ENCODE measurements around the gene GNB1L. TPM values are rescaled to one million over a fixed set of nuclear protein-coding genes. Genes with fewer than 3 reads are reported as not detected.
A peak's percentile ranks its signal among the peaks of the same experiment; 100 is the strongest.

Gene GNB1L
- total and polyA plus RNA-seq, 2 experiments from 2014 or later: 3.5 to 5.5 TPM

DNA sequence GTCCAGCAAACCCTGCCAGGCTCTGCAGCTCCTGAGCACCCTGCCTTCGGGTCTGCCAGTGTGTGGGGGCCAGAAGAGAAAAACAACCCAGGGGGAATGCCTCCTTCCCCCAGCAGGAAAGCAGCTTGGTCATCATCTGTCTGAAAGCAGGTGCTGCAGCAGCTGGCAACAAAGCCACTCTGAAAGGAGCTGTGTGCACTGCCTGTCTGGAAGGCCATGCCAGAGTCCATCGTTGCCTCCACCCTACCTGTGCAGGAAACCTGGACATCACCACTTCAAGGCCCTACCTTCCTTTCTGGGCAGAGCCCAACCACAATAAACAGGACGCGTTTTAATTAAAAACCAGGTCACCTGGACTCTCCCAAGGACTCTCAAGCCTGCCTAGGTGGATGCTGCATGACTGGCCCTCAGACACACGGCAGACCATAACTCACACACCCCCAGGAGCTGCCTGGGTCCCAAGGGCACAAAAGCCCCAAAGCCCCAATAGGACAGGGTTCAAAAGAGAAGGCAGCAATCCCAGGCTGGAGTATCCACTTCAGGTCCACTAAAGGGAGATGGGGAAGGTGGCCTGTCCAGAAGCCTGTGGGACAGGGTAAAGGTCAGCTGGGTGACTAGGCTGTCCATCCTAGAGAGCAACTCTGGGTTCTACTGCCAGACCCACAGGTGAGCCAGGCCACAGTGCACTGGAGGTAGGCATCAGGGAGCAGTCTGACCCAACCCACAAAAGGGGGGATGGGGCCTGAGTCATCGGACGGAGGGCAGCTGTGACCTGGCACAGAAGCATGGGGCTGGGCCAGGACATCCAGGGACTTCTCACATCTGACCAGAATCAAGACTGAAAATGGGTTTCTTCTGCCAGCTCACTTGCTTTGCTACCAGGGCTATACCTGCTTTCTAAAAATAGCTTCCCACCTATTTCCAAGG lies 6.1 kb downstream of the GNB1L start:
- Histone ChIP-seq H3K36me3 (peaks cover 10% of the 10 kb centered on the region), H3K9me3 (ENCODE audit: low read depth) (no peaks in the 10 kb centered on the region), H3K27me3 (peaks cover 4% of the 10 kb centered on the region), H3K4me3 (no peak overlapping the region), H3K4me1 (ENCODE audit: low read depth) (peaks cover 6% of the 10 kb centered on the region), H3K27ac (no peak overlapping the region)
- no peak for DNase-seq (ENCODE audit: low read depth in 1 of 2, low spot score in 1 of 2)
- TF ChIP-seq, protein P1, sequence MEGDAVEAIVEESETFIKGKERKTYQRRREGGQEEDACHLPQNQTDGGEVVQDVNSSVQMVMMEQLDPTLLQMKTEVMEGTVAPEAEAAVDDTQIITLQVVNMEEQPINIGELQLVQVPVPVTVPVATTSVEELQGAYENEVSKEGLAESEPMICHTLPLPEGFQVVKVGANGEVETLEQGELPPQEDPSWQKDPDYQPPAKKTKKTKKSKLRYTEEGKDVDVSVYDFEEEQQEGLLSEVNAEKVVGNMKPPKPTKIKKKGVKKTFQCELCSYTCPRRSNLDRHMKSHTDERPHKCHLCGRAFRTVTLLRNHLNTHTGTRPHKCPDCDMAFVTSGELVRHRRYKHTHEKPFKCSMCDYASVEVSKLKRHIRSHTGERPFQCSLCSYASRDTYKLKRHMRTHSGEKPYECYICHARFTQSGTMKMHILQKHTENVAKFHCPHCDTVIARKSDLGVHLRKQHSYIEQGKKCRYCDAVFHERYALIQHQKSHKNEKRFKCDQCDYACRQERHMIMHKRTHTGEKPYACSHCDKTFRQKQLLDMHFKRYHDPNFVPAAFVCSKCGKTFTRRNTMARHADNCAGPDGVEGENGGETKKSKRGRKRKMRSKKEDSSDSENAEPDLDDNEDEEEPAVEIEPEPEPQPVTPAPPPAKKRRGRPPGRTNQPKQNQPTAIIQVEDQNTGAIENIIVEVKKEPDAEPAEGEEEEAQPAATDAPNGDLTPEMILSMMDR (IDR thresholded peaks at IDR 0.05; ENCODE audit: low read depth, low read length): no peak

DNA sequence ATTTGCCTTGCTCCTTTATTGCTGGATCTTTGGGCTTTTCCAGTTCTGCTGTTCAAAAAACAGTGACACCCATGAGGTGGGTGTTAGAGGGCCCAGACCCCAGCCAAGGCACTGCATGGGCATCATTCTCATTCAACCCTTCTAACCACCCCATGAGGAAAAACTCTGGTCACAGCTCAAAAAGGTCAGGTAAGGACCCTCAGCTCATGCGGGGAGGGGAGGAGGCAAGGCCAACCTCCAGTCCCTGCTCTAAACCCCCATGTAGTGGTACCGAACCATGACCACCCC lies 7.4 kb downstream of the GNB1L start:
- peaks cover 4% of the 10 kb centered on the region for H3K27me3 ChIP-seq
- TF ChIP-seq, protein P1 (IDR thresholded peaks at IDR 0.05; ENCODE audit: low read depth, low read length): no peak
- H3K4me3 ChIP-seq: no peak overlapping the region
- no peaks in the 10 kb centered on the region for H3K9me3 ChIP-seq (ENCODE audit: low read depth)
- peaks cover 11% of the 10 kb centered on the region for H3K4me1 ChIP-seq (ENCODE audit: low read depth)
- DNase-seq (ENCODE audit: low read depth in 1 of 2, low spot score in 1 of 2): no peak
- no peak overlapping the region for H3K27ac ChIP-seq
- H3K36me3 ChIP-seq: peaks cover 10% of the 10 kb centered on the region

DNA sequence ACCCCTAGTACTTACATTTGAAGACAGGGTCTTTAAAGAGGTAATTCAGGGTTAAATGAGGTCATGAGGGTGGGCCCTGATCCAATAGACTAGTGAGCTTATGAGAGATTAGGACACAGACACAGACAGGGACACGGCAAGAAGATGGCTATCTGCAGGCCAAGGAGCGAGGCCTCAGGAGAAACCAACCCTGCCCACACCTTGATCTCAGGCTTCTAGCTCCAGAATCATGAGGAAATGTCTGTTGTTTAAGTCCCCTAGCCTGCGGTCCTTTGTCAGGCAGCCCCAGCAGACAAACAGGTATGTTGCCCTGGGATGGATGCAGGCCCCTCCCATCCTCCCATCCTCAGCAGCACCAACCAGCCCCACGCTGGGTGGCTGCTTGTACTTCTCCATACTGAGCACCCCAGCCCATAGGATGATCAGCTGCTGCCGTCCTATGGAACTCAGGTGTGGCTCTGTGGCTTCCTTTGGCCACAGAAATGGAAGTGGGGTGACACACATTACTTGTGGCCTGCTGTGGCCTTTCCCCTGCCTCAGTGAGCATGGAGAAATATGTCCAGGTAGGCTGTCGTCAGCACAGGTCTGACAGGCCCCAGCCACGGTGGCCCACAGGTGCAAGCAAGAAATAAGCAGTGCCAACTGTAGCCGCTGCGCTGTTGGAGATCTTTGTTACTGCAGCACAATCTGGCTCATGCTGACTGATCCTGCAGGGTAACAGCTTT lies 7.9 kb downstream of the GNB1L start:
- peaks cover 4% of the 10 kb centered on the region for H3K27me3 ChIP-seq
- no peak overlapping the region for H3K4me3 ChIP-seq
- no peaks in the 10 kb centered on the region for H3K9me3 ChIP-seq (ENCODE audit: low read depth)
- H3K36me3 ChIP-seq: peaks cover 7% of the 10 kb centered on the region
- TF ChIP-seq, protein P1 (IDR thresholded peaks at IDR 0.05; ENCODE audit: low read depth, low read length): no peak
- peaks cover 13% of the 10 kb centered on the region for H3K4me1 ChIP-seq (ENCODE audit: low read depth)
- DNase-seq (ENCODE audit: low read depth in 1 of 2, low spot score in 1 of 2): no peak
- no peak overlapping the region for H3K27ac ChIP-seq

DNA sequence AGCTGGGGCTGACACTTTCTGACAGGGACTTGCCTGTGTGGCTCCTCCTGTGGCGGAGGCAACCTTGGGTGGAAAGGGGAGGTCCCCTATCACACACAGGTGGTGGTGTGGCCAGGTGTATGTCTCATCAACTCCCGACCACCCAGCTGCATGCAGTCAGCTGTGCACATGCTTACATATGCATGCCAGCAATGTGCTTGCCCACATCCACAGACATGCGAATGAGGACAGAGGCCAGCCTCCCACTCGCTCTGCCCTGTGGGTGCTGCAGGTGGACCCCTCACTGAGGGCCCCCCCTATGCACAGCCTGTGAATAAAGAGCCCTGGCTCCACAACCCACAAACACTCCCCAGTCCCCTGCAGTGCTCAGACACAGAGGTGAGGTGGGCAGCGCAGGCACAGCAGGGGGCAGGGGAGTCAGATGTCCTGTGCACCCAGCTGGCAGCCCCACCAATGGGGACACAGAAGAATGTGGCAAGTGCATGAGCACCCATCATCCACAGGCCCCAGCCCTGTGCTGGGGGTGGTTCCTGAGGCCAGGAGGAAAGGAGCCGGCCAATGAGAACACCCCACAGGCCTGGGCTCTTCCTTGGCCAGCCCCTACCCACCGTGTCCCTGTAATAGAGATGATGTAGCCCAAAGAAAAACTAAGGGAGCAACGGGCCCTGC lies 9.5 kb downstream of the GNB1L start:
- TF ChIP-seq, protein P1 (IDR thresholded peaks at IDR 0.05; ENCODE audit: low read depth, low read length): no peak

DNA sequence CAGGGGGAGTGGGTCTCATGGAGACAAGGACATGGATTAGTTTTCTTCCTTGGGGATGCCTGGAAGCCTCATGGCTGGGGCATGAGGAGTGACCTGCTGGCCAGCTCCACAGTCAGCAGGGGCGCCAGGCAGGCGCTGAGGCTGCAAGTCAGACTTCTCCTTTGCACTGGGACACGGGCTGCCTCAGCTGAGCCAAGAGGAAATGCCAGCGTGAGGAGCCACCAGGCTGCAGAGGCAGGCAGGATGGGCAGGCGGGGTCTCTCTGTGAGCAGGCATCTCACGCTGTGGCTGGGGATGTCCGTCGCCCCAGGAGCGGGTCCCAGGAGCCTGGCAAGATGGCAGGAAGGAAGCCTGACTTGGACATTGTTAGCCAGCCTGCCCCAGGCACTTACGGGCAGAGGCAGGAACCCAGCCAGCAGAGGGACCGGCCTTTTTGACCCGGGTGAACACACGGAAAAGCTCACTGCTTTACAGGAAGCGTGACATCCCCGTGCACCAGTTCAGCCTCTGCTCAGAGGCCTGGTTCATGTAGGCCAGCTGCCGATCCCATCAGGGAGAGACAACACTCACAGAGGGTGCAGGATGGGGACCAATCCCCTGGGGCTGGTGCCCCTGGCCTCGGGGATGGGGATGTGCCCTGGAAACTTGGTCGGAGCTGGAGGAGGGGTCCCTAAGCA lies 10.2 kb downstream of the GNB1L start:
- peak in 1 of 2 donors; percentile 33 for DNase-seq (ENCODE audit: low read depth in 1 of 2, low spot score in 1 of 2)
- no peak overlapping the region for H3K27ac ChIP-seq
- TF ChIP-seq, protein P1 (IDR thresholded peaks at IDR 0.05; ENCODE audit: low read depth, low read length): no peak
- no peaks in the 10 kb centered on the region for H3K9me3 ChIP-seq (ENCODE audit: low read depth)
- H3K27me3 ChIP-seq: peaks cover 9% of the 10 kb centered on the region
- no peak overlapping the region for H3K4me3 ChIP-seq
- H3K36me3 ChIP-seq: no peaks in the 10 kb centered on the region
- peaks cover 13% of the 10 kb centered on the region for H3K4me1 ChIP-seq (ENCODE audit: low read depth)

More for the DNA sequence above, 9.5 kb downstream of the GNB1L start:
- Histone ChIP-seq H3K27ac (no peak overlapping the region), H3K27me3 (peaks cover 7% of the 10 kb centered on the region), H3K9me3 (ENCODE audit: low read depth) (no peaks in the 10 kb centered on the region), H3K4me1 (ENCODE audit: low read depth) (peaks cover 13% of the 10 kb centered on the region), H3K36me3 (peaks cover 2% of the 10 kb centered on the region), H3K4me3 (no peak overlapping the region)
- no peak for DNase-seq (ENCODE audit: low read depth in 1 of 2, low spot score in 1 of 2)
